ENCODE data around the gene POLR3G. TPM values are rescaled to one million over a fixed set of nuclear protein-coding genes. Genes with fewer than 3 reads are reported as not detected.

POLR3G gene
- total RNA-seq, 1 experiment from 2014 or later: 4.4 TPM

DNA sequence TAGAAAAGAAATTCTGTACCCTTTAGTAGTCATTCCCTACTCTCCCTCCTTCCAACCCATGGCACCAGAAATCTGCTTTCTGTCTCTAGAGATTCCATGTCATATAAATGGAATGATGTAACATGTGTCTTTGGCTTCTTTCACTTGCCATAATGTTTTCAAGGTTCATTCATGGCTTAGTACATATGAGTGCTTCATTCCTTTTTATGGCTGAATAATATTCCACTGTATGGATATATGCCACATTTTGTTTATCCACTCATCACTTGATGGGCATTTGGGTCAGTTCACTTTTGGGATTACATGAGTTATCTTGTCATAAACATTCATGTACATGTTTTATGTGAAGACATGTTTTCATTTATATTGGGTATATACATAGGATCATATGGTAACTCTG lies 19.4 kb downstream of the POLR3G start:
- no peaks in the 10 kb centered on the region for H3K79me2 ChIP-seq (ENCODE audit: low read depth)
- intact Hi-C loops (cut with micrococcal nuclease; ENCODE audit: unreplicated experiment): no loop called here
- no peak for DNase-seq
- no peak overlapping the region for H3K4me2 ChIP-seq
- BruUV-seq (replicated peaks): no TSS peak
- no peak overlapping the region for H3K4me3 ChIP-seq
- CTCF ChIA-PET: no interaction called here
- no peak overlapping the region for H3K27ac ChIP-seq
- no peaks in the 10 kb centered on the region for H3K9me3 ChIP-seq (ENCODE audit: insufficient read depth, low read depth)
- no peaks in the 10 kb centered on the region for H3K36me3 ChIP-seq (ENCODE audit: low read depth)
- H3K9me2 ChIP-seq (ENCODE audit: insufficient read depth): no peaks in the 10 kb centered on the region
- no peak overlapping the region for H2AFZ ChIP-seq
- POLR2A ChIA-PET (ENCODE audit: unreplicated experiment): no interaction called here
- H3K27me3 ChIP-seq (ENCODE audit: insufficient read depth, low read depth): no peaks in the 10 kb centered on the region
- TF ChIP-seq, protein P1, sequence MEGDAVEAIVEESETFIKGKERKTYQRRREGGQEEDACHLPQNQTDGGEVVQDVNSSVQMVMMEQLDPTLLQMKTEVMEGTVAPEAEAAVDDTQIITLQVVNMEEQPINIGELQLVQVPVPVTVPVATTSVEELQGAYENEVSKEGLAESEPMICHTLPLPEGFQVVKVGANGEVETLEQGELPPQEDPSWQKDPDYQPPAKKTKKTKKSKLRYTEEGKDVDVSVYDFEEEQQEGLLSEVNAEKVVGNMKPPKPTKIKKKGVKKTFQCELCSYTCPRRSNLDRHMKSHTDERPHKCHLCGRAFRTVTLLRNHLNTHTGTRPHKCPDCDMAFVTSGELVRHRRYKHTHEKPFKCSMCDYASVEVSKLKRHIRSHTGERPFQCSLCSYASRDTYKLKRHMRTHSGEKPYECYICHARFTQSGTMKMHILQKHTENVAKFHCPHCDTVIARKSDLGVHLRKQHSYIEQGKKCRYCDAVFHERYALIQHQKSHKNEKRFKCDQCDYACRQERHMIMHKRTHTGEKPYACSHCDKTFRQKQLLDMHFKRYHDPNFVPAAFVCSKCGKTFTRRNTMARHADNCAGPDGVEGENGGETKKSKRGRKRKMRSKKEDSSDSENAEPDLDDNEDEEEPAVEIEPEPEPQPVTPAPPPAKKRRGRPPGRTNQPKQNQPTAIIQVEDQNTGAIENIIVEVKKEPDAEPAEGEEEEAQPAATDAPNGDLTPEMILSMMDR (conservative IDR thresholded peaks at IDR 0.05): no peak
- TF ChIP-seq EZH2 (IDR thresholded peaks at IDR 0.05; ENCODE audit: low read depth): no peak
- no peaks in the 10 kb centered on the region for H3F3A ChIP-seq (ENCODE audit: insufficient read depth, low read depth)
- H3K4me1 ChIP-seq (replicated peaks; ENCODE audit: insufficient read depth): no peaks in the 10 kb centered on the region
- H4K20me1 ChIP-seq (ENCODE audit: insufficient read depth): no peaks in the 10 kb centered on the region

DNA sequence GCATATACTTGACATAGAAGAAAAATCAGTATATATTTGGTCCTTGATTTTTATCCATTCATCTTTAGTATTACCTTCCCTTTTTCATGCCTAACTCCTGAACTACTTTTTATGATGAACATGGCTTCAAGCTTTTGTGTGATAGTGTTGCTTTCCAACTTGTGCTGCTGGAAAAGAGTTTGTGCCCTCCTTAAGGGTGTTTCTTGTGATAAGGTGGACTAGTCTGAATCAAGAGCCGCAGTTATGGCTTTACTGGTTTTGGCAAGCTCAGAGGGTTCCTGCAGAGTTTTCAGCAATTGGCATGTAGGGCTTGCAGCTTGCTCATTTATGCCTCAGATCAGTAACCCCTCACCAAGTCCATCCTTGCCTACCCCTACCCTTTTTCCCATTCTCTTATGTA lies 20.5 kb downstream of the POLR3G start:
- H4K20me1 ChIP-seq (ENCODE audit: insufficient read depth): no peaks in the 10 kb centered on the region
- H3K4me2 ChIP-seq: no peak overlapping the region
- H3K27me3 ChIP-seq (ENCODE audit: insufficient read depth, low read depth): no peaks in the 10 kb centered on the region
- CTCF ChIA-PET: no interaction called here
- no peaks in the 10 kb centered on the region for H3K4me1 ChIP-seq (replicated peaks; ENCODE audit: insufficient read depth)
- no peak overlapping the region for H2AFZ ChIP-seq
- H3K27ac ChIP-seq: no peak overlapping the region
- no peaks in the 10 kb centered on the region for H3K9me2 ChIP-seq (ENCODE audit: insufficient read depth)
- BruUV-seq (replicated peaks): no TSS peak
- no peaks in the 10 kb centered on the region for H3K9me3 ChIP-seq (ENCODE audit: insufficient read depth, low read depth)
- H3F3A ChIP-seq (ENCODE audit: insufficient read depth, low read depth): no peaks in the 10 kb centered on the region
- H3K79me2 ChIP-seq (ENCODE audit: low read depth): no peaks in the 10 kb centered on the region
- no peaks in the 10 kb centered on the region for H3K36me3 ChIP-seq (ENCODE audit: low read depth)
- no peak overlapping the region for H3K4me3 ChIP-seq
- DNase-seq: no peak
- POLR2A ChIA-PET (ENCODE audit: unreplicated experiment): no interaction called here
- intact Hi-C loops (cut with micrococcal nuclease; ENCODE audit: unreplicated experiment): no loop called here
- TF ChIP-seq, protein P1 (conservative IDR thresholded peaks at IDR 0.05): no peak
- TF ChIP-seq EZH2 (IDR thresholded peaks at IDR 0.05; ENCODE audit: low read depth): no peak

DNA sequence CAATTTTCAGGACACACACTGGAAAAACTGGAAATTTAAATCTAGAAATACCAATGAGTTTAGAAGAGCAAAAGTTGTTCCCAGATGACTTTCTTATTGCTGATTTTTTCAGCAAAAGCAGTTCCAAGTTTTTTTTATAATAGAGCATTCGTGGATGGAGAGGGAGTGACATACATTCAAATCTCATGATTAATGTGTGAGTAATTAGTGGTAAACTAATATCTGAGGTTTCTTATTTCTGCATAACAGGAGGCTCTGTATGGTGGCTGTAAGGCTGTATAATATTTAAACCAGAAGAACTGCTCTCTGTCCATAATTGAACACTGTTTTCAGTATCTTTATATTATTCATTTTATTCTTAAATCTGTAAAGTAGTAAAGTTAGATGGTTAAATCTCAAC lies 28.9 kb downstream of the POLR3G start:
- Histone ChIP-seq H3K27ac (no peak overlapping the region), H3K36me3 (ENCODE audit: low read depth) (no peaks in the 10 kb centered on the region), H3K9me3 (ENCODE audit: insufficient read depth, low read depth) (no peaks in the 10 kb centered on the region), H3F3A (ENCODE audit: insufficient read depth, low read depth) (no peaks in the 10 kb centered on the region), H3K9me2 (ENCODE audit: insufficient read depth) (no peaks in the 10 kb centered on the region), H4K20me1 (ENCODE audit: insufficient read depth) (no peaks in the 10 kb centered on the region), H3K4me1 (replicated peaks; ENCODE audit: insufficient read depth) (peaks cover 4% of the 10 kb centered on the region; the same call in 1 of the 2 replicates), H3K4me3 (no peak overlapping the region), H2AFZ (no peak overlapping the region), H3K27me3 (ENCODE audit: insufficient read depth, low read depth) (no peaks in the 10 kb centered on the region), H3K79me2 (ENCODE audit: low read depth) (no peaks in the 10 kb centered on the region), H3K4me2 (no peak overlapping the region)
- ChIA-PET POLR2A (ENCODE audit: unreplicated experiment) (no interaction called here), CTCF (no interaction called here)
- BruUV-seq (replicated peaks): no TSS peak
- DNase-seq: no peak
- TF ChIP-seq EZH2 (IDR thresholded peaks at IDR 0.05; ENCODE audit: low read depth): no peak
- TF ChIP-seq, protein P1 (conservative IDR thresholded peaks at IDR 0.05): no peak
- intact Hi-C loops (cut with micrococcal nuclease; ENCODE audit: unreplicated experiment): no loop called here

Measured in PC-9 (cell line).